GM21529 (cell line): ENCODE measurements around the gene BTRC.
"Not testable (repeated sequence)": the region's sequence is repeated elsewhere in the genome, so short reads cannot be mapped to it uniquely, and the experiment has no call there.

Experiments
- ATAC-seq: cut with Tn5 transposase; IDR thresholded peaks from one replicate; pipeline ENCODE4 v1.9.1; 2021; ENCODE audit not compliant: unreplicated experiment

Gene BTRC

GRCh38 chr10:101385866-101386658 is 32.1 kb downstream of the BTRC start:
- ATAC-seq: no peak

- ATAC-seq: no peak
Observed at GRCh38 chr10:101386659-101387259, 32.8 kb downstream of the BTRC start.

- ATAC-seq: no peak
Observed at GRCh38 chr10:101388676-101389276, 34.8 kb downstream of the BTRC start.

- not testable (repeated sequence) for ATAC-seq
Observed at GRCh38 chr10:101389532-101389931, 35.6 kb downstream of the BTRC start.

GRCh38 chr10:101389986-101390531 is 36.1 kb downstream of the BTRC start:
- ATAC-seq: no peak

- no peak for ATAC-seq
Observed at GRCh38 chr10:101393378-101393777, 39.4 kb downstream of the BTRC start.

GRCh38 chr10:101394524-101395133 is 40.7 kb downstream of the BTRC start:
- no peak for ATAC-seq

GRCh38 chr10:101397140-101397539 is 43.2 kb downstream of the BTRC start:
- ATAC-seq: no peak

GRCh38 chr10:101400585-101400984 is 46.6 kb downstream of the BTRC start:
- no peak for ATAC-seq

- ATAC-seq: no peak
Observed at GRCh38 chr10:101402711-101403110, 48.7 kb downstream of the BTRC start.

GRCh38 chr10:101403161-101403560 is 49.2 kb downstream of the BTRC start:
- ATAC-seq: no peak

GRCh38 chr10:101405001-101405400 is 51.0 kb downstream of the BTRC start:
- ATAC-seq: no peak

GRCh38 chr10:101411598-101411997 is 57.6 kb downstream of the BTRC start:
- ATAC-seq: no peak

GRCh38 chr10:101414034-101414433 is 60.1 kb downstream of the BTRC start:
- no peak for ATAC-seq

- no peak for ATAC-seq
Observed at GRCh38 chr10:101415884-101416283, 61.9 kb downstream of the BTRC start.

- ATAC-seq: not testable (repeated sequence)
Observed at GRCh38 chr10:101421967-101422366, 68.0 kb downstream of the BTRC start.

GRCh38 chr10:101425535-101425934 is 71.6 kb downstream of the BTRC start:
- no peak for ATAC-seq

GRCh38 chr10:101428036-101428435 is 74.1 kb downstream of the BTRC start:
- ATAC-seq: no peak

- no peak for ATAC-seq
Observed at GRCh38 chr10:101429423-101429822, 75.5 kb downstream of the BTRC start.

GRCh38 chr10:101436302-101436701 is 82.3 kb downstream of the BTRC start:
- no peak for ATAC-seq

GRCh38 chr10:101438881-101439391 is 85.0 kb downstream of the BTRC start:
- ATAC-seq: no peak
